Endothelial cell of hepatic sinusoid (primary cell): ENCODE measurements around the gene FZD7.

Experiments
- in situ Hi-C: cut with HindIII; loops from 2 replicates; pipeline ENCODE4 v1.10.0; 2017; ENCODE audit warnings: low sequenced_read_pairs

The FZD7 gene

DNA sequence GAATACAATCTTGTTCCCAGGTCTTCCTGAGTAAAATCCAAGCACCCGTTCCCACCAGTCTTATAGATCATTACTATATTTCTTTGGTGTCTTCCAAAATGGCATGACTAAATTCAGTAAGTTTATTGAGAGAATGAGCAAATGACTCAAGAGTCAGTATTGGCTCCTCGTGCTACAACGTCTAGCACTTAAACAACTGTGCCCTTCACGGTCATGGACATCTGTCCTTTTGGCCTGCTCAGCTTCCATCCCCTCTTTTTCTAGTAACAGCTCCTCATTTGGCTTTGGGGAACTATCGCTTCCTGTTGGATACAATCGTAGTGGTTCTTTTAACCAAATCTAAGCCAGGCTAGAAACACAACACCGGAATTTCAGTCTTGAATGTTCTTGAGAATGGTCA is 24.1 kb upstream of the FZD7 start:
- in situ Hi-C loops, result no loop called here

DNA sequence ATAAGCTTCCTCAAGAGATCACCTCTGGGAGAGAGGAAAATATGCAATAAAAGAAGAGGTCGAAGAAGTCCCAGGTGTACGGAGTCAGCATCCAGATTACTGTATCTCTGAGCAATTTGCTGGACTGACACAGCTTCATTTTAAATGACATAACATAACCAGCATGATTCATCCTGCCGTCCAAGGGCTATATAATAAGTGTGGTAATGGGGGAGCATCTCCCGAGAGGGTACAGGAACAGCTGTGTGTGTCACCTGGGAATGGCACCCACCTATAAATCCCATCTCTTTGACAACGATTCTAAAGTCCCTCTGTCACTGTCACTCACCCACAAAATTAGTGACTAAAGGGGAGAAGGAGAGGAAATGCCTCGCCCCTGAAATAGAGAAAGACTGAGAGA is 19.3 kb upstream of the FZD7 start:
- in situ Hi-C loops, result no loop called here

GRCh38 chr2:202014759-202015211 is 18.9 kb upstream of the FZD7 start:
- in situ Hi-C loops, result no loop called here

- in situ Hi-C loops, result no loop called here
Observed at GRCh38 chr2:202015471-202015870, 18.2 kb upstream of the FZD7 start.

GRCh38 chr2:202016579-202017227 is 17.0 kb upstream of the FZD7 start:
- in situ Hi-C loops, result no loop called here

DNA sequence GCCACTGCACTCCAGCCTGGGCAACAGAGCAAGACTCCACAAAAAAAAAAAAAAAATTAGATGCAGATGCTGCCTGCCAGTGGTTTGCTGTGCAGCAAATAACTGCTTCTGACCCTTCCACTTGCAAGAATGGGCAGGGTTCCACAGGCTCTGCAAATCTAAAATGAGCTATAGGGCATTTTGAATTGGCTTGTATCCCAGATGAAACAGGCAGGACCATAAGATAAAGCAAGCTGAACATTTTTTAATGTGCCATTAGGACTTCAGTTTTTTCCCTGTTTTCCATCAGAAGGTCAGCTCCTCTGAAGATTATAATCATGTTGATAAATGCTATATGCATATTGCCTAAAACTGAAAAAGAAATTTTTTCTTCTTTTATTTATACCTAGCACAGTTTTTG is 15.7 kb upstream of the FZD7 start:
- in situ Hi-C loops, result no loop called here

- in situ Hi-C loops, result no loop called here
Observed at GRCh38 chr2:202018950-202019349, 14.7 kb upstream of the FZD7 start.

DNA sequence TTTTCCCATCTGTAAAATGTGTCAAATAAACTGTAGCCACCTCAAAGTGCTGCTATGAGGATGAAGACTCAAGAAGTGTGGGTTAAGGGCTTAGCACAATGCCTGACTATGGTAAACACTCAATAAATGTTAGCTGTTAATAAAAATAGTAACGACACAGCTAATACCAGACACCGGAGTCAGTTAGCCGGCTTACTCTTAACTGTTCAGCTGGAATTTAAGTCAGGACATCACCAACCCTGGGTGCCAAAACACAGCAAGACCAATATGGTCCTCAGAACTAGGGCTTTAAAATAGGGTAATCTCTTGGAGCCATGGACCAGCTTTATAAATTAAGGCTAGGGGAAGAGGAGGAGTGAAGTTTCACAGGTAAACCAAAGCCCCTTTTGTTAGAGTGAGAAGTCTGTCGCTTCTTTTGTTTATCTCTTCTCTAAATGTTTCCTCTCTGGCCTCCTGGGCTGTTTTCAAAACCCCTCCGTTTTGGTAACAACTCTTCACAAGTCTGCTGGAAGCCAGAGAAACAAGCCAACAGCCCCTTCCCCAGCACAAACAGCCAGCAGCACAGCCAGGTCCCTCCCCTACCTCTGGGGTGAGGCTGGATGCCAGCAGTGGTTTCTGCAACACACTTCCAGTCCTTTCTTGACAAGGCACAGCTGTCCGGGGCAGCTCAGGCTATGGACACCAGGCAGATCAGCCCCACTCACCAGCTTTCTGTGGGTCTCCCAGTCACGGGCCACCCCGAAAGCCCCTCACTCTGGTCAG is 13.8 kb upstream of the FZD7 start:
- in situ Hi-C loops, result no loop called here

DNA sequence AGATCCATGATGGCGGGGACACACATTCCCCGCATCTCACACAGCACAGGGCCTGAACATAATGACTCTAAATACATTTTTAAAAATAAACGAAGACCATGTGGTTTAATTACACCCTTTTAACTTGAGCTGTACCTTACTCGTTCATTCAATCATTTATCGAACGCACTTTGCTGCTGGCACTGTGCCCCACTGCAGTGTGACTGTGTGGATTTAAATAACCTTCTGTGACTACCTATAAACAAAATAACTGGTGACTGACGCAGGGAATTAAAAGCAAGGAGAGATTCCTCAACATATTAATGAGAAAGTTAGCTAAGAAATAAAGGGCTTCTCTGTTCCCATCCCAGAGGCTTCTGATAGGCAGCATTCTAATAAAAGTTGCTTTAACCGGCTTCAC is 10.9 kb upstream of the FZD7 start:
- in situ Hi-C loops, result no loop called here

DNA sequence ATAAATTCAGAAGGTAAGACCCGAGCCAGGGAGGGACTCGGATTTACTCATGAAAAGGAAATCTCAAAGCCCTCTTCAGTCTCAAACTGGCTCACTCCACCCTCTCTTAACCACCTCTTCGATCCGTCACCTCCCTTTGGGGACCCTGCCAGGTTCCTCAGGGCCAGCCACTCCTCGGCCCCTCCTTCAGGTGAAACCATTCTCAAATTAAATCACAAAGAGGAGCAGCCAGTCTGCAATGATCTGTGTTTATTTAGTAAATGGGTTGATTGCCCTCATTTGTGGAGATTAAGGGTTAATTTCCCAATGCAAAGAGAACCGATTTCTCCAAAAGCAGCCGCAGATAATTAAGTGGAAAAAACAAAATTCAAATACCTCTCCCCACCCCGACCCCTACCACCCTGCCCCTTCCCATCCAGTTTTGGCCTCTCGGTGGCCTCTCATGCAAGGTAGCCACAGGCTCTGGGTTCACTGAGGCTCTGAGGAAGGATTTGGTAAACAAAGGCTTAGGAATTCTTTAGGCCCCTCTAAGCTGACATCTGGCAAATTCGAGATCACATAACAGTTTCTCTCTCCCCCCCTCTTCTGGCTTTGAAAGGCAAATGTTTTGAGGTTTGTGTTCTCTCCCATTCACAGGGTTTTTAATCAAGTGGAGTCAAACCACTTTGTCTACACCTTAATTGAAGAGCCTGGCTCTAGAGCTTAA is 10.3 kb upstream of the FZD7 start:
- in situ Hi-C loops, result no loop called here

DNA sequence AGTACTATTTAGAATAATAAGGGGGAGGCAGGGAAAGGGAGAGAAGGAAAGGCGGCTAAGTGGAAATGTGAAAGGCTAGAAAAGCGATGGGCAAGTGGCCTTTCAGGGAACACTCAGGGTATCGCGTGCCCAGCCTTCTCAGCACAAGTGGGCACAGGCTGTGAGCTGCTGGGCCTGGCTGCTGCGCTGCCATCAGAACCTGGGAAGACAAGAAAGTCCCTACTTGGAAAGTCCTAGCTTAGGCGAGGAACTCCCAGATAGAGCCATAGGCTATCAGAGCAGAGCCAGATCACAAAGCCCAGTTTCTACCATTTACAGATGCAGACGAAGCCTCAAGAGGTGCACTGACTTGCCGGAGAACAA is 9.8 kb upstream of the FZD7 start:
- in situ Hi-C loops, result no loop called here

DNA sequence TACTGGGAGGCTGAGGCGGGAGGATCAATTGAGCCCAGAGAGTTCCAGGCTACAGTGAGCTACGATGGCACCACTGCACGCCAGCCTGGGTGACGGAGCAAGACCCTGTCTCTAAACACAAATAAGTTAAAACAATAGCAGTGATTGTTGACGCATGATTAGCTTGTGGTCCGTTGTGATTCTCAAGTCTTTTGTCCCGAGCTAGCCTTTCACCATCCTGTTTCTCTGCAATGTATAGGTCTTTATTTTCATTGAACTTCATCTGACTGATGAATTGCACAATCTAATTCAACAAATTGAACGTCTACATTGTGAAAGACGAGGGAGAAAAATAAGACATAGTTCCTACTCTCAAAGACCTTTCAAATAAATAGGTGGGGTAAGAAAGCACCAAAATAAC is 8.8 kb upstream of the FZD7 start:
- in situ Hi-C loops, result loop anchor here (5.0 kb wide), 1 partner anchor 63 kb away; no protein-coding TSS in a partner anchor

DNA sequence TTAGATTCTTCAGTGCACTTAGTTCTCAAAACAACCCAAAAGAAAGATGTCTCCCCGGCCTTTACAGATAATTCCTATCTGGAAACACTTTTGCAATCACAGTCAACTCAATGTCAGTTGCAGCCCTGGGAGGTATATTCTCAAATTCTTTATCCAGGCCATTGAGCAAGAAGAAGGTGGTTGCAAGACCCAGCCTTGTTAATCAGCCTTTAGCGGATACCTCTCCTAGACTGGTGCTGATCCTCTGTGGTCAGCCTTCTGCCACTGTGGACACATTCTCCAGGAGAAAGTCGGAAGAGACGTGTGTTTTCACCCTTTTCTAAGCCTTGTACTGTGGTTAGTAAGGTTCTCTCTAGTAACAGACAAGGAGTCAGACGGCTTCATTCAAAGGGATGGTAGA is 7.8 kb upstream of the FZD7 start:
- in situ Hi-C loops, result loop anchor here (5.0 kb wide), 1 partner anchor 64 kb away; no protein-coding TSS in a partner anchor

GRCh38 chr2:202026507-202026906 is 7.1 kb upstream of the FZD7 start:
- in situ Hi-C loops, result loop anchor here (5.0 kb wide), 1 partner anchor 64 kb away; no protein-coding TSS in a partner anchor

DNA sequence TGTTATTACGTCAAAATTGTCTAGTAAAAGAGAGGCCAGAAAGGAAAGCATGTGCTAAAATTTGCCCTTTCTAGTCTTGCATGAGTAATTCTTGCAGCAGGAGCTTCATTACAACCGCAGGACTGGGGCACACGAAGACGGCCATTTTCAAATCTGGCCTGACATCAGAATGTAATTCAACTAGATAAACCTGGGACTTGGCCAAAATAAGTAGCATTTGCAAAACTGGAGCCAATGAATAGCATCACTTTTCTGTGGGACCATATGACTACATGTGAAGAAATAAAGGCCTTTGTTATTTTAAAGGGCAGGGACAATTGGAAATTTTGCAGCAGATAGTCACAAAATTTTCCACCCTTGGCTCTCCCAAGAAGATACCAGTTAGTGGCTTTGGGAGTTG is 3.0 kb upstream of the FZD7 start:
- in situ Hi-C loops, result no loop called here

- in situ Hi-C loops, result no loop called here
Observed at GRCh38 chr2:202031246-202031951, 2.3 kb upstream of the FZD7 start.

- in situ Hi-C loops, result no loop called here
Observed at GRCh38 chr2:202032846-202033316, 774 bp upstream of the FZD7 start.

DNA sequence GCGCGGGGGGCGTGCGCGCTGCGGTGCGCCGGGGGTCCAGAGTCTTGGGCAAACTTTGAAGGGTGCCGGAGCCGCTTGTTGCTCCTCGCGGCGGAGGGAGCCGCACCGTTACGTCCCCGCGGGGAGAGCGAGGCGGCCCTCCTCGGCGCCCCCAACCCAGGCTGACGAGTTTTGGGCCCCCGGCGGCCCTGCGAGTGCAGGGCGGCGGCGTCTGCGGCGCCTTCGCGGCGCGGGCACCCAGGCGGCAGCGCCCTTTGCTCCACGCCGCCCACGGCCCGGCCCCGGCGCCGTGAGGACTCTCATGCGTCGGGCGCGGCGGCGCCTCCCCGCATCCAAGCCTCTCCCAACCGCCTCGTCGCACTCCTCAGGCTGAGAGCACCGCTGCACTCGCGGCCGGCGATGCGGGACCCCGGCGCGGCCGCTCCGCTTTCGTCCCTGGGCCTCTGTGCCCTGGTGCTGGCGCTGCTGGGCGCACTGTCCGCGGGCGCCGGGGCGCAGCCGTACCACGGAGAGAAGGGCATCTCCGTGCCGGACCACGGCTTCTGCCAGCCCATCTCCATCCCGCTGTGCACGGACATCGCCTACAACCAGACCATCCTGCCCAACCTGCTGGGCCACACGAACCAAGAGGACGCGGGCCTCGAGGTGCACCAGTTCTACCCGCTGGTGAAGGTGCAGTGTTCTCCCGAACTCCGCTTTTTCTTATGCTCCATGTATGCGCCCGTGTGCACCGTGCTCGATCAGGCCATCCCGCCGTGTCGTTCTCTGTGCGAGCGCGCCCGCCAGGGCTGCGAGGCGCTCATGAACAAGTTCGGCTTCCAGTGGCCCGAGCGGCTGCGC is 814 bp downstream of the FZD7 start:
- in situ Hi-C loops, result no loop called here

- in situ Hi-C loops, result no loop called here
Observed at GRCh38 chr2:202035089-202035940, 1.7 kb downstream of the FZD7 start.
